ENCODE results near the gene SH3RF3.

SH3RF3 gene

GRCh38 chr2:109313343-109313742 is 184.3 kb downstream of the SH3RF3 start:
- Mint-ChIP-seq H3K27me3 (ENCODE audit: low read depth, poor library complexity) (no peaks in the 10 kb centered on the region), H3K36me3 (ENCODE audit: low read depth) (peaks cover 4% of the 10 kb centered on the region), H3K4me1 (peaks cover 42% of the 10 kb centered on the region), H3K4me3 (no peak overlapping the region), H3K27ac (no peak overlapping the region), H3K9me3 (peaks cover 10% of the 10 kb centered on the region)
- DNase-seq = no peak
- no peak for TF ChIP-seq CTCF (IDR thresholded peaks at IDR 0.05)

GRCh38 chr2:109316091-109316490 is 187.1 kb downstream of the SH3RF3 start:
- no peak for DNase-seq
- H3K4me1 Mint-ChIP-seq = peaks cover 70% of the 10 kb centered on the region
- no peaks in the 10 kb centered on the region for H3K36me3 Mint-ChIP-seq (ENCODE audit: low read depth)
- peaks cover 4% of the 10 kb centered on the region for H3K9me3 Mint-ChIP-seq
- no peak overlapping the region for H3K27ac Mint-ChIP-seq
- no peak for TF ChIP-seq CTCF (IDR thresholded peaks at IDR 0.05)
- H3K4me3 Mint-ChIP-seq = no peak overlapping the region
- H3K27me3 Mint-ChIP-seq (ENCODE audit: low read depth, poor library complexity) = peaks cover 6% of the 10 kb centered on the region

GRCh38 chr2:109317471-109318095 is 188.6 kb downstream of the SH3RF3 start:
- peak; percentile 28 for DNase-seq
- no peak for TF ChIP-seq CTCF (IDR thresholded peaks at IDR 0.05)
- peak overlapping the region; percentile 87 for H3K27ac Mint-ChIP-seq
- H3K27me3 Mint-ChIP-seq (ENCODE audit: low read depth, poor library complexity) = peaks cover 8% of the 10 kb centered on the region
- peak overlapping the region; percentile 69 for H3K4me3 Mint-ChIP-seq
- H3K4me1 Mint-ChIP-seq = peaks cover 85% of the 10 kb centered on the region
- no peaks in the 10 kb centered on the region for H3K9me3 Mint-ChIP-seq
- no peaks in the 10 kb centered on the region for H3K36me3 Mint-ChIP-seq (ENCODE audit: low read depth)

- no peaks in the 10 kb centered on the region for H3K36me3 Mint-ChIP-seq (ENCODE audit: low read depth)
- H3K4me1 Mint-ChIP-seq = peaks cover 92% of the 10 kb centered on the region
- H3K4me3 Mint-ChIP-seq = peak overlapping the region; percentile 69
- peaks cover 8% of the 10 kb centered on the region for H3K27me3 Mint-ChIP-seq (ENCODE audit: low read depth, poor library complexity)
- no peak for TF ChIP-seq CTCF (IDR thresholded peaks at IDR 0.05)
- peak overlapping the region; percentile 87 for H3K27ac Mint-ChIP-seq
- no peaks in the 10 kb centered on the region for H3K9me3 Mint-ChIP-seq
- peak; percentile 60 for DNase-seq
Observed at GRCh38 chr2:109318150-109318948, 189.3 kb downstream of the SH3RF3 start.

GRCh38 chr2:109318949-109319342 is 189.9 kb downstream of the SH3RF3 start:
- no peak for DNase-seq
- H3K27ac Mint-ChIP-seq = peak overlapping the region; percentile 87
- peaks cover 92% of the 10 kb centered on the region for H3K4me1 Mint-ChIP-seq
- TF ChIP-seq CTCF (IDR thresholded peaks at IDR 0.05) = no peak
- H3K36me3 Mint-ChIP-seq (ENCODE audit: low read depth) = peaks cover 2% of the 10 kb centered on the region
- peaks cover 2% of the 10 kb centered on the region for H3K9me3 Mint-ChIP-seq
- H3K4me3 Mint-ChIP-seq = peak overlapping the region; percentile 69
- peaks cover 8% of the 10 kb centered on the region for H3K27me3 Mint-ChIP-seq (ENCODE audit: low read depth, poor library complexity)
